Kidney capillary endothelial cell (primary cell): ENCODE measurements around the gene CHRM4.

ENCODE experiments used
- DNase-seq: peaks from one replicate; pipeline ENCODE4 v3.0.0-alpha.2; 2018; ENCODE audit warnings: low spot score

Gene CHRM4

DNA sequence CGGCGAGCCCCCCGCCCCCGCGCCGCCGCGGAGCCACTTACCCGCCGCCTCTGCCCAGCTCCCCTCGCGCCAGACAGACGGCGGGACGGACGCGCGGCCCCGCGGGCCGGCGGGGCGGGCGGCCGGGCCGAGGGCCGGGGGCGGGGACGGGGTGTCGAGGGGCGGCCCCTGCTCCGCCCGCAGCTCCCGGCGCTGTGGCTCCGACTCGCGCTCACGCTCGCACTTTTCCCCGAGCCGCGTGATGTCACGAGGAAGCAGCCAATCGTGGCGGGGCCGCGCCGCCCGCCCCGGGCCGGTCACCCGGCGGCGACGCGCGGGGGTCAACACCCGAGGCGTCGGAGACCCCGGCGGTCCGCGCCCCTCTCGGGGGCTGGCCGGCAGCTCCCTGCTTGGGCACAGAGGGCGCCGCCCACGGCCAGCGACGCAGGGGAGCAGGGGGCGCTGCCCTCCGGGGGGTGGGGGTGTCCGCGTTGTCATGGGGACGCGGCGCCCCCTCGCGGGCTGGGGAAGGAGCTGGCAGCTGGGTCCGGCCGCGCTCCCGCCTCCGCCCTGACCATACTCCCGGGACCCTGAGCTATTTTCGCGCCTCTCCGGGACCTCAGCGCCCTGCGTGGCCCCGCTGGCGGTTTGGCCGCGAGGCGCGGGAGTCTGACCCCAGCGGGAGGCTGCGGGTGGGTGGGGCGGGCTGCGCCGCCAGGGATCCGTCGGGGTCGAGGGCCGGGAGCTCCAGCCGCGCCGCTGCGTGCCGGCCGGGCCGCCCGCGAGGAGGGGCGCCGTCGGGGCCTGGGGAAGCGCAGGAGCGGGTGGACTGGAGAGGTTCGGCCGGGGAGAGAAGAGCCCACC, at the start of gene CHRM4:
TSS of gene CHRM4 (minus strand) at position 199 of the 843 bp plus-strand sequence. CDS start 5,219 bp downstream, outside the sequence.
- no peak for DNase-seq

DNA sequence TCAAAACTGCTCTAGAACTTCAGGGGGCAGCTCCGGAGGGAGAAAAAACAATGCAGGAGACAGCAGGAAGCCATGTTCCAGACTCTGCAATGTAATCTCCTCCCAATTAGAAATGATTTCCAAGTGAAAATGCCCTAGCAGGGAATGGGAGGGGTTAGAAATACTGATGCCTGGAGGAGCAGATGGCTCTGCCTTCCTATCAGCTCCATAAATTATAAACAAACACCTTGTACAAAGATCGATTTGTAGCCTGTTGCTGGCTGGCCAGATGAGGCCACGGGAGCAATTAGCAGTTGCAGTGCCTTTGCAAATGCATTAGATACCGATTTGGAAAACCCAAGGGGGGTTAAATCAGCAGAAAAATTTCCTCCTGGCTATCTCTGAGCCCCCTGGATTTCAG, 46.6 kb upstream of the CHRM4 start:
- DNase-seq = no peak

DNA sequence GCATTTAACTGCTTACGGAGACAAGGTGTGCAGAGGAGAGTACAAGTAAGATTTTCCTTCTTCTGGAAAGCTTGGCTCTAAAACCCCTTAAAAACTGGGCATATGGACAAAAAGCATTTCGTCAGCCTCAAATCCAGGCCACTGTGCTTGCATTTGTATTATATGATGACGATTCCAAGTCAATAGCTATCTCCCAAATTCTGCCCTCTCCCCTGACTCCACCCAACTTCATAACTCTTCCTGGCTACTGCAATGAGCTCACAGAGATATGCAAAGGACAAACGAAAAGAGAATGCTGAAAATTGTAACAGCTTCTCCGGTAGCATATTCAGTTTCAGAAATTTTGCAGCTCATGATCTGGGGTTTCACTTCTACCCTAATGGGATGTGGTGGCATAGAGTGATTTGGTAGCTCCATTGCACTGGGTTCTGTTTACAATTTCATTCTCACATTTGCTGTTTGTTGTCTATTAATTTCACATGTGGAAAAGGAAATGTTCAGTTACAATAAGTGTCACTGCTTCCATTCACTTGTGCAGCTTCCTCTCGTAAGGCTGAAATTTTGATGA, 45.6 kb upstream of the CHRM4 start:
- DNase-seq = no peak

DNA sequence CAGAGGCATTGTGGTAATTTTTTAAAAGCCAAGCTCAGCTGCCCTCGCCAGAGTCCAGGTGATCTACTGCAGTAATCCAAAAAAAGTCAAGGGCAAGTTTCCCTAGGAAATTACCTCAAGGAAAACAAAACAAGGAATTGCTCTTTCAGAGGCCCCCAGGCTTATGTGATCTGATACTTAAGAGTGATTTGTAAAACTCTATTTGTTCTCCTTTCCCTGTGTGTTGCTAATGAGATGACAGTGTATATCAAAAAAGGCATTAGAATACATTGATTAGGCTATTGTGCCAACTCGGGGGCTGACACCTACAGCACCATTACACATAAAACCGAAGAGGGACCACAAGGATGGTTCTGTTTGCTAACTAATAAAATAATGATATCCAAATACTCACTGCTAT, 44.5 kb upstream of the CHRM4 start:
- DNase-seq = no peak

DNA sequence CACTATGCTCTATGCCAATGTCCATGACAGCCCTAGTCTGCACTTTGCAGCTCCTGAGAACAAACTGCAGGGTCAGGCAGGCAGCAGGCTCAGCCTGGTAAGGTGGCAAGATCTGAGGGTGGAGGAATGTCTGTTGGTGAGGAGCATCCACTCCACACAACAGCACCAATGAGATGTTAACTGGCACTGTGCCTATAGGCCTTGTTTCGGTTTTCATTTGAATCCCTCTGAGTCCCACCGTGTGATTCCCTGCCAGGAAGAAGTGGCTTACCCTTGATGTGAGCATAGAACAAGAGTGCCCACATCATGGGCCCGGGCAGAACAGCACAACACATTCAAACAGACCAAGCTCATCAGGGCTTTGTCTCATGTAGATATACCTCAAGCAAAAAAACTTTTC, 44.1 kb upstream of the CHRM4 start:
- DNase-seq = no peak

DNA sequence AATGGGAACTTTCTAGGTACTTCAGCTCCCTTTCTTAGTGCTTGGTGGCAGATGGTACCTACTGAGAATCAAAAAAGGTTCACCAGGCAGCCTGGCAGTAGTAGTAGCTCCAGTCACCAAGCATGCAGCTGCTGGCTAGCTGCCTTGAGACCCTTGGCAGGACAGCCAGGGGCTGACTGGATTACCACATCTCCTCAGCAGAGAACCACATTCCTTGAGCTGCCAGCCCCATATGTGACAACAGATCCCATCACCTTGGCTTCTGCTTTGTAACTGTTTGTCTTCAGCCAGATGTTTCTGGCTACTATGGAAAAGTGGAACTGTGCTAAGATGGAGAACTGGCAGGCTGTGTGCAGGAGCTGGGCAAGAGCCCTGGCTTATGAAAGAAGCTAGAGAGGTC, 39.6 kb upstream of the CHRM4 start:
- DNase-seq = no peak

DNA sequence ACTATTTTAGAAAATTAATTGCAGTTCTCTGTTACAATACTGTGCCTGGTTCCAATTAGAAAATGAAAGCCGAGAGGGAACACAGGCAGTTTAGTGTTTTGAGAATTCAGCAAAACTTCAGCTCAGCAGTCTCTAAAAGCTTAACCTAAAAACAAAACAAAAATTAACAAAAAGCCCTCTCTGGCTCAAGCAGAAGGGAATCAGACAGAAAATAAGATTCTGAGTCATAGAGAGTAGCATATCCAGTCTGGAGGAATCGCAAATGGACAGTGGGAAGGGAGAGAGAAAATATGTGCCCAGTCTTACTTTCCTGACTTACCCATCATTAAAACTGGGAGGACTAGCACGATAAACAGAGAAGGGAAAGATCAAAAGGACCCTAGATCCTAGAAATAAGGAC, 38.1 kb upstream of the CHRM4 start:
- no peak for DNase-seq

DNA sequence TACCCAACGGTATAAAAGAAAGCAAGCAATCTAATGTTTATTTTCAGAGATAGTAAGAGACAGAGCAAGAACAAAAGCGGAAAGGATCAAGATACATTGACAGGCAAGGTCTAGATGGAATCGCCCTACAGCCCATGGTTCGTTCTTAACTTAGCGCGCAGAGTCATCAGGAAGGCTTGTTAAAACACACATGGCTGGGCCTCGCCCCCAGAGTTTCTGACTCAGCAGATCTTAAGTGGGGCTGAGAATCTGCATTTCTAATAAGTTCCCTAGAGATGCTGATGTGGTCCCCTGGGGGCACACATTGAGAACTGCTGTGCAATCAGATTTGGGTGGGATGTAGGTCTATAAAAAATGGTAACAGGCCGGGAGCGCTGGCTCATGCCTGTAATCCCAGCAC, 35.8 kb upstream of the CHRM4 start:
- DNase-seq = no peak

DNA sequence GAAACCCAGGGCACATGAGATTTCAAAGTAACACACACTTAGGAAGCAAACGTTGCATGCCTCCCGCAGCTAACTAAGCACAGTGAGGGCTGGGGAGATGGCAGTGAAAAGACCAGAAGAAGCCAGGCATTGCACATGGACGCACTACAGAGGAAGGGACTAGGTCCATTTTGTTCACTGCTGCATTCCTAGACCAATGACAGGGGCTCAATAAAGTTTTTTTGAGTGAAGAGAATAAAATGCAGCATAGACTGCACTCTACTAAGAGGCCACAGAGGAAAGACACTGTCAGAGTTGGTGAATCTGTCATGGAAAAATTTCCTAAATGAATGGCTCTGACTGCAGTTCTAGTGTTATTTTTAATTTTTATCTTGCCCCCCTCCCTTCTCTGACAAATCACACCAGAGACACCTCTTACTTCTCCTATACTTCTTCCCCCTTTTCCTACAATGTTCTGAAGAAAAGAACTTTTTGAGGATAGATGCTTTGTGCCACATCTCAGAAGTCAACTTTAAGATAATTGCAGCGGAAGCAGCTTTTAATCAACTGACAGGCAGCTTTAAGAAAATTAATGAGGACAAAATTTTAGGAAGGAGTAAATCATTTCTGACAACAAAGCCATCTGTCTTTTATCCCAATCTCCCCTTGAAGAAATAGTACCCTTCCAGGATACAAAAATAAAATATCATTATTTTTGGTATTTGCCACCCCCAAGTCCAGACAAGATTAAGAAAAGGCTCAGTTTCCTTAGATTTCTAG, 34.8 kb upstream of the CHRM4 start:
- DNase-seq = no peak

DNA sequence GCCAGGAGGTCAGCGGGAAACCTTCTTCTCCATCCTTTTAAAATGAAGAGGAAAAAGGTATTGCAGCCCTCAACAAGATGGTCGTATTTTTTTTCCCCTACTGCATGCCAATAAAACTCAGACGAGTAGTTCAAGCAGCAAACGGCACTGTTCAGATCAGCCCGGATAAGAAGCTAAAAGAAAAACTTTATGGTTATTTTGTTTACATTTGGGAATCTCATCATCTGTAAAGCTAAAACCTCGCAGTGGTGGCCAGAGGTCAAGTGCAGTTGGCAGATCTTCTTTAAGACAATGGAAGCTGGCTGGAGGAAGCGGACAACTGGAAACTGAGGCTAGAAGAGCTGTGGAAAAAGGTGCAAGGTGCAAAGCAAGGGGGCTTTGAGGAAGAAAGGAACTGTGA, 31.0 kb upstream of the CHRM4 start:
- no peak for DNase-seq

DNA sequence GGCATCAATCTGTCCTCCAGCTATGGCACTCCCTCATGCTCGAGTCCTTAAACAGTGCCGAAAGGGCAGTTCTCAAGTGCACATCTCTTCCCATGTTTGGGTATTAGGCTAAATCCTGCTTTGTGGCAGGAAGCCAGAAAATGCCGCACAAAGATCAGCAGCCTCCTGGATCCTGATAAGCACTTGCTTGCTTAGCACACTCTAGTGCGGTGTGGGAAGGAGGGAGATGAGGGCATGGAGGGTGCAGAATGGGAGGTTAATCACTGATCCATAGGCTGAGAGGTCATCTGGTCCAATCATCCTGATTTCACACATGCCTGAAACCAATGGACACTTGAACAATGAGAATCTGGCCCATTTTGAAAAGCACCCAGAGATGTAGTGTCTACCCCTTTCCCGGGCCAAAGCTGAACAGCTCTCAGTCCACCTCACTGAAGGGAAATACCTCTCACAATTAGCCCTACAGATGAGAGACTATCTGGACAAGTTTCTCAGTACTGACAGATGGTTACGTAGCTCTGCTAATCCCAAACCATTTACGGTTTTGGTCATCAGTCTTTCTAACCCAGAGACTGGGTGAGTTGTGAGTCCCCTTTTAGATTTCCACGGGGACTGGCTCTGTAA, 29.8 kb upstream of the CHRM4 start:
- no peak for DNase-seq

DNA sequence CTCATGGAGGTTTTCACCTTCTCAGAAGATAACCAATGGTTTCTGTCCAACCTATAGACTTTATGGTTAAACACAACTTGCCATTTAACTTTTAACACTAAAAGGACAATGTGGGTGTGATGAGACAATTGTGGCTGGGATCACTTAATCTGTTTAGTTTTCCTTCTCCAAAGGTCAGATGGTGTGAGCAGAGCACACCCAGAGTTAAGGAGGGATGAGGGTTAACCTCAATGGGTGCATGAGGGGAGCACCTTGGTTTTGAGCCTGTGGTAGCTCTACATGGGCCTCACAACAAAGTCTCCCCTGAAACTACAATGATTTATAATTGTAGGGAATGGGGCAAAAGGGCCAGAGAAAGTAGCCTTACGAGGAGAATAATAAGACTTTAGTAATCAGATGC, 28.9 kb upstream of the CHRM4 start:
- DNase-seq = no peak

DNA sequence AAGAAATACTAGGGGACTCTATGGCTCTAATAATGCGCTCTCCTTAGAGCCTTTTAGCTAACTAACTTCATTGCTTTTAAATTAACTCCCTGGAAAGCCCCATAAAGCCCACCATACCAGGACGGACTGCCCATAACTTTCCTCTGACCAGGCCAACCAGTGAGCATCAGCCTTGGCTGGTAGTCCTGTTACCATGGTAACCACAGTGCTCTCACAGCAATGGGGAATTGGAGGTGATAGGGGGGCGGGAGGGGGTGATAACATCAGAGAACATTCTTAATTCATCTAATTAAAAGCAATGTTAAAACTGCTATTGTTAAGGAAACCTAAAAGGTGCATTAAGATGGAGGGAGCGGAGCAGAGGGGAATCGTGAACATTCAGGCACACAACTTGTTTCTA, 27.2 kb upstream of the CHRM4 start:
- no peak for DNase-seq

DNA sequence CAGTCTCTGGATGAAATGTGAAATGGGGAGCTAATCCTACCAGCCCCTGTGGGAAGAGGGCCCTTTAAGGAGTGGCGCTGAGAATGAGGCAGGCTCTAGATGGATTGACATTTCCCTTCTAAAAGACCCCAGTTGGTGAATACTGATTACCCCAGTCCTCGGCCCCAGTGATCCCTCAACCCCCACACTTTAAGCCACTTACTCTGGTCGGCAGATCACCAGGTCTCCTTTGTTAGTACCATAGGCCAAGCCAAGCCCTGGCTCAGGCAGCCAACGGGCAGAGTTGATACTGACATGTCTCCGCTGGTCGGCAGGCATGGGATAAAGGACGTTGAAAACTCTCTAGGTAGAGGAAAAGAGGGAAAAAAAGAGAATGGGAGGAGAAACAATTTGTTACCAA, 26.1 kb upstream of the CHRM4 start:
- no peak for DNase-seq

DNA sequence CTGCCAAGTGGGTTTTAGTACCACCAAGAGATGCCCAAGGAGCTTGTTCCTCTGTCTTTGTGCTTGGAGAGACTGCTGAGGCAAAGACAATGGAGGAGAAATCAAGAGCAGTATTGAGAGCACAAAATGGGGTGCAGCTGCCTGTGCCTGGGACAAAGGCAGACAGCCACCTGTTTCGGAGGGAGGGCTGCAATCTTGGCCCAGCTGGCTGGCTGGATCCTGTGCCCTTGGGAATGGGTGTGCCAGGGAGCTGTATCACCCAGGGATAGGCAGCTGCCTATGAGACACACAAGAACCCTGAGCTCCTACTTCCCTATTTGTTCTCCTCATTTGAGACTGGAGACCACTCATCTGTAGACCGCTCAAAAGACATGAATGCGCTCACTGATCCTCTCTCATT, 23.3 kb upstream of the CHRM4 start:
- no peak for DNase-seq

DNA sequence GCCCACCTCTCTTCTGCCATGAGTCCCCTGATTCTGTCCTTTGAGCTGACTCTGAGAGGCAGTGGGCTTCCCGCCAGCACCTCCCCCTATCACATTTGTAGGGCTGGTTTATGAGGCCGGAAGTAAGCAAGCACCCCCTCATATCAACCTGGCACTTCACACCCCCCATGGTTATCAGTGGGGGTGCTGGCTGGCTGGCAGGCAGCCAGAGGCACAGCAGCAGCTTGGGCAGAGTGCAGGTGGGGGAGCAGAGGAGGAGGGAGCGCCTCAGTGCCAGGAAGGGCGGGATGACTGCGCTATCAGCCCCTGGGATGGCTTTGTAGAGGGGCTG, 22.9 kb upstream of the CHRM4 start:
- no peak for DNase-seq

DNA sequence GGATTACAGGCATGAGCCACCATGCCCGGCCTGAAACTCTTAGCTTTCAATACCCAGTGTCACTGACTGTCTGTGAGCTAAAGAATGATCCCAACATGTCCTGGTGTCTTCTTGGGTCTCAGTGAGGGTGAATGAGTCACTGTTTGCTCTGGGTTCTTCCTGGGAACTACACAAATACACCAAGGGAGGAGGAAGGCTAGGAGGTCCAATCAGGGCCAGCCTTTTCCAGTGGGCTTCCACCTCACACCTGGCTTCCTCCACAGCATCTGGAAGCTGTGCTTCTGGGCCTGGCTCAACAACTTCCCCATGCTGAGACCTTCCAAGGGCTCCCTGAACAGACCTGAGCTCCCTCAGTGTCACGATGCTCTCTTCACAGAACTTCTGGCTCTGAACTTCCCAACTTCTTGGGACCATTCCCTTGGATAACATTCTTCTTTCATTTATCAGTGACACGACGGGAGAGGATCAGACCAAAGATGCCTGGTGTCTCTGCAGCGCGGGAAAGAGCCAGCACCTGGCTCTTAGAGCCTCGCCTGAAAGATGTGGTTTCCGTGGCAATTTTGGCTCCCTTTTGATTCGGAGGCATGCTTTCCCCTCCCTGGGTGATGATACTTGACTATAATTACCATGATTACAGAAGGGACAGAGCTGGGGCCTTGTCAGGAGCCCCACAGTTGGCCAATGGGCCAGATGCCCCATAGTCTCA, 22.3 kb upstream of the CHRM4 start:
- DNase-seq = no peak

DNA sequence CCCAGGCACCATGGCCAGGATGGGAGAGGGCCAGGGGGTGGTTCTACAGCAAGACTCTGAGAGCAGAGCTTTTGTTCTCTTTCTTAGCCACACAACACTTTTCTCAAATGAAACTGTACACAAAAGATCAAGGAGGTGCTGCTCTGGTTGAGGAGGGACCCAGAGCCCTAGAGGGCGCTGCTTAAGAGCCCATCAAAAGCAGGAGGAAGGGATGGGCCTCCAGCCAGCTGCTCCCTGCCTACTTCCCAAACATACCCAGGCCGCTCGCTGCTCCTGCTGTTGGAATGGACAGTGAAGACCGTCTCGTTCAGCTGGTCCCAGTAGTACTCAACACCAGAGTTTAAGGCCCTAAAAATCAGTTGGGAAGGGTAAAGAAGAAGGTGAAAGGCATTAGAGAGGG, 18.4 kb upstream of the CHRM4 start:
- DNase-seq = no peak

DNA sequence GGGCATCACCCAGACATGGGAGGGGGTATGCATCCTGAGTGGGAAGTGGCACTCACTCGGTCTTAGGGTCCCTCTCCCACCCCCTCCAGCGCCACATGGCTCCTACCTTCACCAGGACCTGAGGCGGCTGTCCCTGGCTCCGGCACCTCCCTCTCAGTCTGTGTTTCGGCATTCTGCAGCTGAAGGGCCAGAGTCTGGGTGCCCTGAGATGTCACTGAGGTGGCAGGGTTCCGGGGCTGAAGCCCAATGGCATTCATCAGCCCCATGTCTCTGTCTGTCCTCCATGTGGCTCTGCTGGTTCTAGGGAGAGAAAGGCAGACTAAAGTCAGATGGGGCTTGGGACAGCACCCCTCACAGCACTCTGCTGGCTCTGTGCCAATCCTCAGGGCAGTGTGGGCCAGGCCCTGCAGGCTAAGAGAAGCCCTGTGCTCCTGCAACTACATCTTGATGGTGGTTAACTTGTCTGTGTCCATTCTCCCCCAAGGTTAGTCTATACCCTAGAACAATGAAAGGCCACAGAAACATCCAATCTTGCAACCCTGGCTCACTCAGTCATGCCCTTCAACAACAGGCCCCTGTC, 16.9 kb upstream of the CHRM4 start:
- DNase-seq = no peak

DNA sequence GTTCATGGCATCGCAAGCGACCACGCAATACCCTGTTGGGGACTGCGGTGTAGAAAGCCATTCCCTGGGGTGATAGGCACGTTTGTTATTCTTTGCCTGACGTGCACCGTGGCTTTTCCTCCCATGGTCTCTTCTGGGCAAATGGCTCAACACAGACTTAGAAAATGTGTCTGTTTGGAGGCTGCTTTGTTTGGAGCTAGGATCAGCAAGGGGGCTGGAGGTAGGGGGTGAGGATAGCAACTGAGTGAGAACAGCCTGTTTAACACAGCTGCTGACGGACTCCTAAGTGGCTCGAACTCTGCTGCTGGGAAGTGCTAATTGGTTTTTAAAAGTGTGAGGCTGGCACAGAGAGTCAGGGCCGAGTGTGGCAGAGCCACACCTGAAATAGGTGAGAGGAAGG, 16.1 kb upstream of the CHRM4 start:
- DNase-seq = no peak

DNA sequence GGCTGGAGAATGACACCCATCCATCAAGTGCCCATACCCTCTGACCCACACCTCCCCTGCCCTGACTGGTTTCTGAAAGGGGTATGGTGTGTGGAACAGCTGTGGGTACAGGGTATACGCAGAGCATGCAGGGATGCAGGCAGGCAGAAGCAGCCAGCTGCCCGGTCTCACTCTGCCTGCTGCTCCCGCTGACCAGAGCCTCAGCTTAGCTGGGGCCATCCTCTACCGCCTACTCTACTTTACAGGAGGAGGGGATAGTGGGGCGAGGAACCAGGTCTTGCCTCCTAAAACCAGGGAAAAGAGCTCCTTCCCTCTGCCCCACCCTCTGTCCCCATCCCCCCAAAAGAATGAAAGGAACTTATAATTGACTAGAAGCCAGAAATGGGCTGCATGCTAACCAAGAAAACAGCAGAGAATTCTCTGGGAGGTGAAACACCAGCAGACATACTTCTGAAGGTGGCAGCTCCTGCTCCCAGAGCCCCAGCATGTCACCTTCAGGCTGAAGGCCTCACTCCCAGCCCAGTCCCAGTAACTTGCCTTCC, 13.0 kb upstream of the CHRM4 start:
- DNase-seq = no peak
